HEK293 (cell line): Measurements from ENCODE around the gene MGAT4A.

Source experiments
- CTCF ChIA-PET: fragments of 350-600 bp; formaldehyde crosslinking; extraction: SDS; loops from one replicate; lab custom pipeline; 2021; ENCODE audit warnings: antibody characterized with exemption; lab: Yijun Ruan, JAX
- POLR2A ChIA-PET: fragments of 300-600 bp; formaldehyde crosslinking; extraction: SDS; loops from one replicate; lab custom pipeline; 2020; ENCODE audit warnings: antibody characterized with exemption, inconsistent platforms; lab: Yijun Ruan, JAX
- H3K27ac ChIP-seq: fragments of 200-500 bp; sonication (Bioruptor generic); 2 replicates; pipeline ENCODE4 v1.5.1; 2014; ENCODE audit warnings: low read depth, low read length, control low read depth, inconsistent platforms; ENCODE audit errors: extremely low read depth
- H3K36me3 ChIP-seq, 2 experiments: fragments of 200-500 bp in 1 of 2; sonication (Bioruptor generic) in 1 of 2; 1 replicate in 1 of 2; 2 replicates in 1 of 2; pipeline ENCODE4 v1.5.1; 2014 to 2017; ENCODE audit warnings: inconsistent platforms in 2 of 2, low read length in 2 of 2; ENCODE audit not compliant: control insufficient read depth in 2 of 2, insufficient read depth in 1 of 2
- H3K4me1 ChIP-seq: fragments of 200-500 bp; sonication (Bioruptor generic); 2 replicates; pipeline ENCODE4 v1.5.1; 2014; ENCODE audit warnings: mild to moderate bottlenecking, low read length, inconsistent platforms; ENCODE audit not compliant: control insufficient read depth, insufficient read depth
- H3K4me3 ChIP-seq: 2 replicates; pipeline ENCODE4 v1.5.1; 2011; ENCODE audit warnings: low read depth, mild to moderate bottlenecking, control low read depth, low read length, moderate library complexity
- H3K9me3 ChIP-seq: fragments of 200-500 bp; sonication (Bioruptor generic); 2 replicates; pipeline ENCODE4 v1.5.1; 2014; ENCODE audit warnings: low read depth, low read length, inconsistent platforms; ENCODE audit not compliant: control insufficient read depth, insufficient read depth
- AEBP2 ChIP-seq: fragments of 450-650 bp; formaldehyde crosslinking; IDR thresholded peaks from 2 replicates; pipeline ENCODE4 v1.5.1; 2016; ENCODE audit warnings: missing biosample characterization, missing genetic modification characterization, borderline replicate concordance
- KLF7 ChIP-seq: fragments of 450-650 bp; formaldehyde crosslinking; IDR thresholded peaks from 2 replicates; pipeline ENCODE4 v1.5.1; 2016; ENCODE audit warnings: missing biosample characterization, missing genetic modification characterization, borderline replicate concordance
- PBX3 ChIP-seq: sonication (generic); formaldehyde crosslinking; IDR thresholded peaks from 2 replicates; pipeline ENCODE4 v1.8.1; 2022; ENCODE audit warnings: mild to moderate bottlenecking, moderate library complexity, missing genetic modification reagents
- SP7 ChIP-seq: fragments of 450-650 bp; formaldehyde crosslinking; IDR thresholded peaks from 2 replicates; pipeline ENCODE4 v1.5.1; 2016; ENCODE audit warnings: missing biosample characterization, missing genetic modification characterization
- ZNF521 ChIP-seq: fragments of 450-650 bp; formaldehyde crosslinking; IDR thresholded peaks from 2 replicates; pipeline ENCODE4 v1.5.1; 2017; ENCODE audit warnings: missing biosample characterization, mild to moderate bottlenecking, missing genetic modification characterization
- ZNF660 ChIP-seq: fragments of 450-650 bp; IDR thresholded peaks from 2 replicates; pipeline ENCODE4 v1.5.1; 2018; ENCODE audit warnings: missing biosample characterization, mild to moderate bottlenecking, missing genetic modification characterization
- ZNF677 ChIP-seq: fragments of 450-650 bp; IDR thresholded peaks from 2 replicates; pipeline ENCODE4 v1.5.0; 2018; ENCODE audit warnings: missing biosample characterization, mild to moderate bottlenecking, missing genetic modification characterization, moderate library complexity
- TF ChIP-seq, protein P1 (sequence below): fragments of 450-650 bp; formaldehyde crosslinking; IDR thresholded peaks from 2 replicates; pipeline ENCODE4 v1.5.1; 2017; ENCODE audit warnings: missing biosample characterization, missing genetic modification characterization
- TF ChIP-seq, protein P2 (sequence below): fragments of 450-650 bp; formaldehyde crosslinking; IDR thresholded peaks from 2 replicates; pipeline ENCODE4 v1.5.1; 2016; ENCODE audit warnings: missing biosample characterization, missing genetic modification characterization
- TF ChIP-seq, protein P3 (sequence below): fragments of 450-650 bp; formaldehyde crosslinking; IDR thresholded peaks from 2 replicates; pipeline ENCODE4 v1.5.1; 2016; ENCODE audit warnings: missing biosample characterization, missing genetic modification characterization

MGAT4A gene

GRCh38 chr2:98726735-98727368, 4.1 kb downstream of the MGAT4A start:
- TF ChIP-seq, protein P1, sequence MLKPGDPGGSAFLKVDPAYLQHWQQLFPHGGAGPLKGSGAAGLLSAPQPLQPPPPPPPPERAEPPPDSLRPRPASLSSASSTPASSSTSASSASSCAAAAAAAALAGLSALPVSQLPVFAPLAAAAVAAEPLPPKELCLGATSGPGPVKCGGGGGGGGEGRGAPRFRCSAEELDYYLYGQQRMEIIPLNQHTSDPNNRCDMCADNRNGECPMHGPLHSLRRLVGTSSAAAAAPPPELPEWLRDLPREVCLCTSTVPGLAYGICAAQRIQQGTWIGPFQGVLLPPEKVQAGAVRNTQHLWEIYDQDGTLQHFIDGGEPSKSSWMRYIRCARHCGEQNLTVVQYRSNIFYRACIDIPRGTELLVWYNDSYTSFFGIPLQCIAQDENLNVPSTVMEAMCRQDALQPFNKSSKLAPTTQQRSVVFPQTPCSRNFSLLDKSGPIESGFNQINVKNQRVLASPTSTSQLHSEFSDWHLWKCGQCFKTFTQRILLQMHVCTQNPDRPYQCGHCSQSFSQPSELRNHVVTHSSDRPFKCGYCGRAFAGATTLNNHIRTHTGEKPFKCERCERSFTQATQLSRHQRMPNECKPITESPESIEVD (tag by site-specific recombination): no peak; the same call in 1 of the 2 replicates
- peak; percentile 80 for TF ChIP-seq ZNF660 (tag by site-specific recombination)
- H3K4me3 ChIP-seq: no peak overlapping the region
- peaks cover 0 to 3% of the 10 kb centered on the region in 2 experiments; a peak in 1 of 3 replicates for H3K36me3 ChIP-seq
- no peak overlapping the region for H3K27ac ChIP-seq
- ChIA-PET POLR2A (no interaction called here), CTCF (no interaction called here)
- H3K9me3 ChIP-seq: no peaks in the 10 kb centered on the region
- peaks cover 31% of the 10 kb centered on the region for H3K4me1 ChIP-seq

DNA sequence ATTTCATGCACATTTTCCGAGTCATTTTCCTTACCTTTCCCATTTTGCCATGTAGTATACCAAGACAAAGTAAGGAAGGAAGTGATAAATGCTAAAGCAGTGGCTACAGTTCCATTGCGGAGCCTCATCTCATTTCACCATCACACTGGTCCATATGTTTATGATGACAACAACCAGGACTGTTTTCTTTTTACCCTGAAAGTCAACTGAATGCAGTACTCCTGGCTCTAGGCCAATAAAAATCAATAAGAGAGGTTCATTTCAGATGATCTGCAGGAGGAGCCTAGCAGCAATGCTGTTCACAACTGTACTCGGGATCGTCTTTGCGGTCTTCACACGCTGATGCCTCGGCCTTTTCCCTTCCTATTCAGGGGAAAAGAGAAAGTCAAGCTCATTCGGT, 4.7 kb downstream of the MGAT4A start:
- ChIA-PET POLR2A (no interaction called here), CTCF (no interaction called here)
- Histone ChIP-seq H3K9me3 (no peaks in the 10 kb centered on the region), H3K4me1 (peaks cover 31% of the 10 kb centered on the region), H3K4me3 (no peak overlapping the region), H3K27ac (no peak overlapping the region), H3K36me3 (peaks cover 0 to 3% of the 10 kb centered on the region in 2 experiments; a peak in 1 of 3 replicates)
- TF ChIP-seq SP7 (tag by site-specific recombination) (no peak), KLF7 (tag by site-specific recombination) (no peak), ZNF677 (tag by site-specific recombination) (no peak), AEBP2 (tag by site-specific recombination) (no peak), ZNF521 (tag by site-specific recombination) (no peak), PBX3 (CRISPR knock-in tag) (no peak)
- TF ChIP-seq, protein P2, sequence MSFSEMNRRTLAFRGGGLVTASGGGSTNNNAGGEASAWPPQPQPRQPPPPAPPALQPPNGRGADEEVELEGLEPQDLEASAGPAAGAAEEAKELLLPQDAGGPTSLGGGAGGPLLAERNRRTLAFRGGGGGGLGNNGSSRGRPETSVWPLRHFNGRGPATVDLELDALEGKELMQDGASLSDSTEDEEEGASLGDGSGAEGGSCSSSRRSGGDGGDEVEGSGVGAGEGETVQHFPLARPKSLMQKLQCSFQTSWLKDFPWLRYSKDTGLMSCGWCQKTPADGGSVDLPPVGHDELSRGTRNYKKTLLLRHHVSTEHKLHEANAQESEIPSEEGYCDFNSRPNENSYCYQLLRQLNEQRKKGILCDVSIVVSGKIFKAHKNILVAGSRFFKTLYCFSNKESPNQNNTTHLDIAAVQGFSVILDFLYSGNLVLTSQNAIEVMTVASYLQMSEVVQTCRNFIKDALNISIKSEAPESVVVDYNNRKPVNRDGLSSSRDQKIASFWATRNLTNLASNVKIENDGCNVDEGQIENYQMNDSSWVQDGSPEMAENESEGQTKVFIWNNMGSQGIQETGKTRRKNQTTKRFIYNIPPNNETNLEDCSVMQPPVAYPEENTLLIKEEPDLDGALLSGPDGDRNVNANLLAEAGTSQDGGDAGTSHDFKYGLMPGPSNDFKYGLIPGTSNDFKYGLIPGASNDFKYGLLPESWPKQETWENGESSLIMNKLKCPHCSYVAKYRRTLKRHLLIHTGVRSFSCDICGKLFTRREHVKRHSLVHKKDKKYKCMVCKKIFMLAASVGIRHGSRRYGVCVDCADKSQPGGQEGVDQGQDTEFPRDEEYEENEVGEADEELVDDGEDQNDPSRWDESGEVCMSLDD: no peak
- TF ChIP-seq, protein P3, sequence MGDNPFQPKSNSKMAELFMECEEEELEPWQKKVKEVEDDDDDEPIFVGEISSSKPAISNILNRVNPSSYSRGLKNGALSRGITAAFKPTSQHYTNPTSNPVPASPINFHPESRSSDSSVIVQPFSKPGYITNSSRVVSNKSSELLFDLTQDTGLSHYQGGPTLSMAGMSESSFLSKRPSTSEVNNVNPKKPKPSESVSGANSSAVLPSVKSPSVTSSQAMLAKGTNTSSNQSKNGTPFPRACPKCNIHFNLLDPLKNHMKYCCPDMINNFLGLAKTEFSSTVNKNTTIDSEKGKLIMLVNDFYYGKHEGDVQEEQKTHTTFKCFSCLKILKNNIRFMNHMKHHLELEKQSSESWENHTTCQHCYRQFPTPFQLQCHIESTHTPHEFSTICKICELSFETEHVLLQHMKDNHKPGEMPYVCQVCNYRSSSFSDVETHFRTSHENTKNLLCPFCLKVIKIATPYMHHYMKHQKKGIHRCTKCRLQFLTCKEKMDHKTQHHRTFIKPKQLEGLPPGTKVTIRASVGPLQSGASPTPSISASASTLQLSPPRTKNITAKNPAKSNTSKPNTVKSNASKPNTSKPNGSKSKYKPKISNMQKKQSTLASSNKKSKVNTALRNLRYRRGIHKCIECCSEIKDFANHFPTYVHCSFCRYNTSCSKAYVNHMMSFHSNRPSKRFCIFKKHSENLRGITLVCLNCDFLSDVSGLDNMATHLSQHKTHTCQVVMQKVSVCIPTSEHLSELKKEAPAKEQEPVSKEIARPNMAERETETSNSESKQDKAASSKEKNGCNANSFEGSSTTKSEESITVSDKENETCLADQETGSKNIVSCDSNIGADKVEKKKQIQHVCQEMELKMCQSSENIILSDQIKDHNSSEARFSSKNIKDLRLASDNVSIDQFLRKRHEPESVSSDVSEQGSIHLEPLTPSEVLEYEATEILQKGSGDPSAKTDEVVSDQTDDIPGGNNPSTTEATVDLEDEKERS (tag by site-specific recombination): no peak
- TF ChIP-seq, all 188 proteins: peak for 0
